Measurements from ENCODE around the gene PRKCB.

PRKCB gene

GRCh38 chr16:23836404-23837311 is 875 bp downstream of the PRKCB start:
- peak; percentile 90 for DNase-seq (ENCODE audit: low spot score)

GRCh38 chr16:23837553-23838308 is 1.9 kb downstream of the PRKCB start:
- peak; percentile 58 for DNase-seq (ENCODE audit: low spot score)

GRCh38 chr16:23838485-23839142 is 2.8 kb downstream of the PRKCB start:
- no peak for DNase-seq (ENCODE audit: low spot score)

GRCh38 chr16:23840310-23840709 is 4.5 kb downstream of the PRKCB start:
- no peak for DNase-seq (ENCODE audit: low spot score)

GRCh38 chr16:23842137-23842600 is 6.4 kb downstream of the PRKCB start:
- DNase-seq (ENCODE audit: low spot score): no peak

- DNase-seq (ENCODE audit: low spot score): peak; percentile 21
These were observed 7.4 kb downstream of the PRKCB start for GRCh38 chr16:23843143-23843542.

GRCh38 chr16:23847251-23847650 is 11.5 kb downstream of the PRKCB start:
- no peak for DNase-seq (ENCODE audit: low spot score)

- no peak for DNase-seq (ENCODE audit: low spot score)
These were observed 12.2 kb downstream of the PRKCB start for GRCh38 chr16:23847948-23848347.

- no peak for DNase-seq (ENCODE audit: low spot score)
These were observed 13.2 kb downstream of the PRKCB start for GRCh38 chr16:23848958-23849357.

- DNase-seq (ENCODE audit: low spot score): no peak
These were observed 17.2 kb downstream of the PRKCB start for GRCh38 chr16:23852794-23853562.

GRCh38 chr16:23855010-23855409 is 19.2 kb downstream of the PRKCB start:
- no peak for DNase-seq (ENCODE audit: low spot score)

- no peak for DNase-seq (ENCODE audit: low spot score)
These were observed 20.5 kb downstream of the PRKCB start for GRCh38 chr16:23856251-23856709.

GRCh38 chr16:23857256-23857880 is 21.6 kb downstream of the PRKCB start:
- DNase-seq (ENCODE audit: low spot score): no peak

GRCh38 chr16:23857881-23858269 is 22.1 kb downstream of the PRKCB start:
- DNase-seq (ENCODE audit: low spot score): no peak

GRCh38 chr16:23858542-23858941 is 22.8 kb downstream of the PRKCB start:
- no peak for DNase-seq (ENCODE audit: low spot score)

GRCh38 chr16:23859713-23860269 is 24.0 kb downstream of the PRKCB start:
- peak; percentile 43 for DNase-seq (ENCODE audit: low spot score)

GRCh38 chr16:23861874-23862273 is 26.1 kb downstream of the PRKCB start:
- no peak for DNase-seq (ENCODE audit: low spot score)

- DNase-seq (ENCODE audit: low spot score): no peak
These were observed 26.8 kb downstream of the PRKCB start for GRCh38 chr16:23862556-23862955.

GRCh38 chr16:23863511-23864422 is 28.0 kb downstream of the PRKCB start:
- peak; percentile 84 for DNase-seq (ENCODE audit: low spot score)

GRCh38 chr16:23865853-23866252 is 30.1 kb downstream of the PRKCB start:
- DNase-seq (ENCODE audit: low spot score): no peak

Measured in NAMALWA (cell line).